Fibroblast of the aortic adventitia (primary cell): ENCODE results near the gene ANKRD6. TPM values are rescaled to one million over a fixed set of nuclear protein-coding genes. Genes with fewer than 3 reads are reported as not detected.

Experiments used
- DNase-seq: peaks from one replicate; pipeline ENCODE4 v3.0.0-alpha.2; 2010; ENCODE audit warnings: low read depth
- H3K4me3 ChIP-seq: 2 replicates; pipeline ENCODE4 v1.5.1; 2011; ENCODE audit warnings: low read depth, mild to moderate bottlenecking, control low read depth, low read length, moderate library complexity
- CTCF ChIP-seq: IDR thresholded peaks from 2 replicates; pipeline ENCODE4 v1.5.1; 2011; ENCODE audit warnings: mild to moderate bottlenecking, low read length, control low read depth, inconsistent platforms; ENCODE audit not compliant: insufficient read depth
- total RNA-seq: library from RNA; depleted of rRNA; stranded (reverse); fragments of >200 nt; gene quantifications from 2 replicates; pipeline ENCODE4 v1.2.3, GENCODE V29; 2012; ENCODE audit warnings: low replicate concordance

Gene ANKRD6
- total RNA-seq, 1 donor, result 14.6 TPM

- no peak overlapping the region for H3K4me3 ChIP-seq
- no peak for DNase-seq
- no peak for TF ChIP-seq CTCF
Observed at GRCh38 chr6:89527634-89528033, 94.7 kb downstream of the ANKRD6 start.

- no peak overlapping the region for H3K4me3 ChIP-seq
- no peak for DNase-seq
- no peak for TF ChIP-seq CTCF
Observed at GRCh38 chr6:89528866-89529265, 95.9 kb downstream of the ANKRD6 start.

- TF ChIP-seq CTCF, result no peak
- no peak for DNase-seq
- no peak overlapping the region for H3K4me3 ChIP-seq
Observed at GRCh38 chr6:89530982-89531381, 98.0 kb downstream of the ANKRD6 start.

- no peak for DNase-seq
- no peak for TF ChIP-seq CTCF
- H3K4me3 ChIP-seq, result no peak overlapping the region
Observed at GRCh38 chr6:89536231-89536630, 103.3 kb downstream of the ANKRD6 start.

GRCh38 chr6:89539779-89540178 lies 106.8 kb downstream of the ANKRD6 start:
- TF ChIP-seq CTCF, result no peak
- no peak overlapping the region for H3K4me3 ChIP-seq
- DNase-seq, result no peak

GRCh38 chr6:89542081-89542857 lies 109.3 kb downstream of the ANKRD6 start:
- DNase-seq, result no peak
- H3K4me3 ChIP-seq, result no peak overlapping the region
- TF ChIP-seq CTCF, result no peak

- no peak for TF ChIP-seq CTCF
- H3K4me3 ChIP-seq, result no peak overlapping the region
- no peak for DNase-seq
Observed at GRCh38 chr6:89542866-89543265, 109.9 kb downstream of the ANKRD6 start.
